IMR-90 (cell line): ENCODE measurements around the gene ZNF296. TPM values are rescaled to one million over a fixed set of nuclear protein-coding genes. Genes with fewer than 3 reads are reported as not detected.
A peak's percentile ranks its signal among the peaks of the same experiment; 100 is the strongest.

Experiments used
- ATAC-seq: fragments of 200-7000 bp; cut with Tn5 transposase; 2 replicates; pipeline ENCODE4 v1.9.1; 2020; ENCODE audit warnings: low read depth, mild to moderate bottlenecking, moderate library complexity
- BruUV-seq: library from RNA; stranded (reverse); fragments of 400-500 nt; replicated peaks from 2 replicates; lab custom pipeline; 2021; lab: Mats Ljungman, UMichigan
- CTCF ChIA-PET: fragments of 300-600 bp; formaldehyde crosslinking; extraction: SDS; loops from one replicate; lab custom pipeline; 2021; ENCODE audit warnings: antibody characterized with exemption; lab: Yijun Ruan, JAX
- POLR2A ChIA-PET: fragments of 300-600 bp; sonication (Branson Sonifier 250); formaldehyde crosslinking; loops from one replicate; lab custom pipeline; 2022; ENCODE audit warnings: antibody characterized with exemption; ENCODE audit not compliant: unreplicated experiment; lab: Charles Lee
- DNase-seq: peaks from one replicate; pipeline ENCODE4 v3.0.0; 2013
- H2AFZ ChIP-seq: replicated peaks from 2 replicates; pipeline ENCODE3; 2013; ENCODE audit warnings: low read length, mild to moderate bottlenecking; ENCODE audit not compliant: poor library complexity
- H2AK5ac ChIP-seq: 2 replicates; pipeline ENCODE4 v1.6.1; 2013; ENCODE audit warnings: low read depth, low read length, inconsistent platforms
- H2AK9ac ChIP-seq: replicated peaks from 2 replicates; pipeline ENCODE3; 2013; ENCODE audit warnings: mild to moderate bottlenecking, low read depth, low read length, moderate library complexity; ENCODE audit not compliant: poor library complexity
- H2BK120ac ChIP-seq: 2 replicates; pipeline ENCODE4 v1.6.1; 2013; ENCODE audit warnings: low read depth, low read length, inconsistent platforms
- H2BK15ac ChIP-seq: 3 replicates; pipeline ENCODE4 v1.6.1; 2013; ENCODE audit warnings: low read depth, low read length, inconsistent platforms
- H2BK20ac ChIP-seq: 2 replicates; pipeline ENCODE4 v1.6.1; 2013; ENCODE audit warnings: low read depth, mild to moderate bottlenecking, inconsistent platforms, low read length, moderate library complexity
- H2BK5ac ChIP-seq: 2 replicates; pipeline ENCODE4 v1.6.1; 2013; ENCODE audit warnings: mild to moderate bottlenecking, low read depth, low read length, inconsistent platforms; ENCODE audit not compliant: poor library complexity, severe bottlenecking
- H3K14ac ChIP-seq: replicated peaks from 2 replicates; pipeline ENCODE4 v1.6.1; 2013; ENCODE audit warnings: low read depth, low read length, inconsistent platforms
- H3K18ac ChIP-seq: 2 replicates; pipeline ENCODE4 v1.6.1; 2013; ENCODE audit warnings: low read depth, low read length, control low read depth
- H3K23ac ChIP-seq: 2 replicates; pipeline ENCODE4 v1.6.1; 2013; ENCODE audit warnings: low read depth, low read length, inconsistent platforms
- H3K27ac ChIP-seq: 2 replicates; pipeline ENCODE4 v1.5.1; 2013; ENCODE audit warnings: mild to moderate bottlenecking, control low read depth, low read length; ENCODE audit not compliant: insufficient read depth
- H3K27me3 ChIP-seq: 2 replicates; pipeline ENCODE4 v1.6.1; 2013; ENCODE audit warnings: low read length; ENCODE audit not compliant: control insufficient read depth, insufficient read depth
- H3K36me3 ChIP-seq: 2 replicates; pipeline ENCODE4 v1.6.1; 2013; ENCODE audit warnings: low read length, mixed read lengths; ENCODE audit not compliant: control insufficient read depth, insufficient read depth
- H3K4ac ChIP-seq: 2 replicates; pipeline ENCODE4 v1.6.1; 2013; ENCODE audit warnings: low read depth, low read length, inconsistent platforms
- H3K4me1 ChIP-seq: 2 replicates; pipeline ENCODE4 v1.6.1; 2013; ENCODE audit warnings: low read length, mixed read lengths; ENCODE audit not compliant: control insufficient read depth, insufficient read depth
- H3K4me2 ChIP-seq: 2 replicates; pipeline ENCODE4 v1.6.1; 2013; ENCODE audit warnings: low read depth, mild to moderate bottlenecking, control low read depth, low read length, moderate library complexity
- H3K4me3 ChIP-seq: 2 replicates; pipeline ENCODE4 v1.5.1; 2013; ENCODE audit warnings: low read depth, mild to moderate bottlenecking, control low read depth, low read length, moderate library complexity; ENCODE audit not compliant: insufficient read depth
- H3K56ac ChIP-seq: 2 replicates; pipeline ENCODE4 v1.6.1; 2013; ENCODE audit warnings: low read length, inconsistent platforms; ENCODE audit not compliant: insufficient read depth; ENCODE audit errors: extremely low read depth
- H3K79me1 ChIP-seq, 2 experiments: 2 replicates each; pipeline ENCODE4 v1.6.1; 2013; ENCODE audit warnings: low read length in 2 of 2, inconsistent platforms in 1 of 2, low read depth in 1 of 2
- H3K9ac ChIP-seq: 2 replicates; pipeline ENCODE4 v1.6.1; 2013; ENCODE audit warnings: low read depth, low read length, control low read depth
- H3K9me1 ChIP-seq: 2 replicates; pipeline ENCODE4 v1.6.1; 2013; ENCODE audit warnings: low read length, inconsistent platforms; ENCODE audit not compliant: insufficient read depth
- H3K9me3 ChIP-seq: 2 replicates; pipeline ENCODE4 v1.6.1; 2013; ENCODE audit warnings: low read length; ENCODE audit not compliant: control insufficient read depth, insufficient read depth
- H4K20me1 ChIP-seq: 2 replicates; pipeline ENCODE4 v1.6.1; 2013; ENCODE audit warnings: low read length, inconsistent platforms; ENCODE audit not compliant: insufficient read depth
- H4K5ac ChIP-seq: 2 replicates; pipeline ENCODE4 v1.6.1; 2013; ENCODE audit warnings: mild to moderate bottlenecking, low read depth, low read length, control low read depth
- H4K8ac ChIP-seq, 2 experiments: 2 replicates each; pipeline ENCODE4 v1.6.1; 2013; ENCODE audit warnings: low read depth in 2 of 2, low read length in 2 of 2, control low read depth in 1 of 2, inconsistent platforms in 1 of 2
- H4K91ac ChIP-seq: 2 replicates; pipeline ENCODE4 v1.6.1; 2013; ENCODE audit warnings: low read depth, low read length, inconsistent platforms; ENCODE audit not compliant: insufficient read depth
- CEBPB ChIP-seq: IDR thresholded peaks from 2 replicates; pipeline ENCODE4 v1.6.1; 2012; ENCODE audit warnings: low read depth, low read length, improper control_type of control experiment
- CHD1 ChIP-seq: IDR thresholded peaks from 2 replicates; pipeline ENCODE4 v1.6.1; 2012; ENCODE audit warnings: low read depth, low read length, improper control_type of control experiment
- CTCF ChIP-seq: conservative IDR thresholded peaks from 2 replicates; pipeline ENCODE4 v1.5.1; 2012; ENCODE audit warnings: mild to moderate bottlenecking, low read depth, low read length, improper control_type of control experiment
- MAFK ChIP-seq: IDR thresholded peaks from 2 replicates; pipeline ENCODE4 v1.6.1; 2012; ENCODE audit warnings: low read depth, low read length, improper control_type of control experiment
- MAZ ChIP-seq: IDR thresholded peaks from 2 replicates; pipeline ENCODE4 v1.6.1; 2012; ENCODE audit warnings: low read depth, mild to moderate bottlenecking, low read length, improper control_type of control experiment, moderate library complexity, borderline replicate concordance
- POLR2A ChIP-seq: IDR thresholded peaks from 2 replicates; pipeline ENCODE4 v1.6.1; 2012; ENCODE audit warnings: mild to moderate bottlenecking, low read depth, low read length
- RAD21 ChIP-seq: IDR thresholded peaks from 2 replicates; pipeline ENCODE4 v1.6.1; 2012; ENCODE audit warnings: low read length, improper control_type of control experiment
- RCOR1 ChIP-seq: IDR thresholded peaks from 2 replicates; pipeline ENCODE4 v1.6.1; 2012; ENCODE audit warnings: mild to moderate bottlenecking, low read length, improper control_type of control experiment; ENCODE audit not compliant: insufficient replicate concordance
- RFX5 ChIP-seq: IDR thresholded peaks from 2 replicates; pipeline ENCODE4 v1.8.0; 2012; ENCODE audit warnings: low read depth, mild to moderate bottlenecking, low read length, moderate library complexity
- USF2 ChIP-seq: fragments of 150-350 bp; IDR thresholded peaks from 2 replicates; pipeline ENCODE4 v1.6.1; 2017; ENCODE audit warnings: mild to moderate bottlenecking, antibody characterized with exemption, low read length, low read depth
- WGBS, 2 experiments: methylation state at CpG; one replicate each; pipeline versions ENCODE4 v1.1.5 to v1.1.7; 2013; ENCODE audit warnings: missing lambda C conversion rate in 2 of 2; ENCODE audit not compliant: insufficient read length in 1 of 2; ENCODE audit errors: extremely low coverage in 2 of 2; 5-methylcytosine and 5-hydroxymethylcytosine counted together
- dilution Hi-C: fragments of 300-500 bp; cut with HindIII; formaldehyde crosslinking; loops from one replicate; pipeline ENCODE4 v1.14.3; 2018; ENCODE audit warnings: low sequenced_read_pairs; ENCODE audit not compliant: unreplicated experiment
- in situ Hi-C: fragments of 300-500 bp; cut with MboI; formaldehyde crosslinking; loops from 3 replicates; pipeline ENCODE4 v1.14.3; 2019; ENCODE audit warnings: low sequenced_read_pairs, inconsistent platforms, mixed read lengths
- intact Hi-C: fragments of 100-400 bp; cut with micrococcal nuclease; formaldehyde crosslinking; loops from 2 replicates; pipeline ENCODE4 v1.10.0; 2022
- polyA plus RNA-seq, 3 experiments: library from polyadenylated mRNA; depleted of rRNA; stranded (reverse); fragments of >200 nt; gene quantifications; 2 replicates each; pipeline ENCODE4 v1.2.3, GENCODE V29; 2012; ENCODE audit warnings: low replicate concordance in 1 of 3
- total RNA-seq: library from RNA; depleted of rRNA; stranded (reverse); fragments of >200 nt; gene quantifications from 2 replicates; pipeline ENCODE4 v1.2.3, GENCODE V29; 2012

ZNF296 gene
- total and polyA plus RNA-seq, 2 of the 4 experiments (the other 2 are of a cell fraction): 0.10 TPM; not detected in 1

DNA sequence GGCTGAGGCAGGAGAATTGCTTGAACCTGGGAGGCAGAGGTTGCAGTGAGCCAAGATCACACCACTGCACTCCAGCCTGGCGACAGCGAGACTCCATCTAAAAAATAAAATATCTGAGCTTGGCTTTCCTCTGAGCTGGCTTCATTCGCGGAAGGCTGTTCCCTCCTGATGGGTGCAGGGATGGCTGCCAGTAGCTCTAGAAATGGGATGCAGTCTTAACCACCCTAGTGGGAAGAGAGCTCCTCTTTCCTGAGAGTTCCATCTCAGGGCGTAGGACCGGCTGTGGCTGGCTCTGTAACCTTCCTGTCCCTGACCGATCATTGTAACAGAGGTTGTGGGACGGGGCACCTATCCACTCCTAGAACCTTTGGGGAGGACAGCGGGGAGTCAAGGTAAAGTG, 49.1 kb upstream of the ZNF296 start:
- Histone ChIP-seq H3K9ac (no peak overlapping the region), H3K27me3 (no peaks in the 10 kb centered on the region), H3K4me1 (no peaks in the 10 kb centered on the region), H3K4ac (no peak overlapping the region), H2AK5ac (no peak overlapping the region), H4K91ac (no peak overlapping the region), H3K4me3 (no peak overlapping the region), H4K8ac (no peak overlapping the region), H2BK5ac (no peak overlapping the region), H3K36me3 (peaks cover 3% of the 10 kb centered on the region; the same call in 1 of the 2 replicates), H3K23ac (no peak overlapping the region), H2BK15ac (no peak overlapping the region), H3K14ac (no peak overlapping the region), H3K79me1 (peaks cover 39 to 84% of the 10 kb centered on the region in 2 experiments), H3K9me3 (no peaks in the 10 kb centered on the region), H3K27ac (no peak overlapping the region), H2AFZ (no peak overlapping the region), H3K18ac (no peak overlapping the region), H2AK9ac (peak overlapping the region; percentile 1), H2BK20ac (no peak overlapping the region), H2BK120ac (no peak overlapping the region), H3K9me1 (peaks cover under 1% of the 10 kb centered on the region; the same call in 1 of the 2 replicates), H3K56ac (no peak overlapping the region), H4K5ac (no peak overlapping the region), H3K4me2 (no peak overlapping the region), H4K20me1 (peaks cover 82% of the 10 kb centered on the region)
- BruUV-seq: no TSS peak
- ATAC-seq (no peak), DNase-seq (no peak)
- ChIA-PET POLR2A (no interaction called here), CTCF (no interaction called here)
- TF ChIP-seq USF2 (no peak), MAZ (no peak), CTCF (no peak), RCOR1 (no peak), RAD21 (no peak), POLR2A (no peak), CEBPB (no peak), CHD1 (no peak), RFX5 (no peak), MAFK (no peak)
- intact Hi-C loops (loop anchor here (5.0 kb wide), 1 partner anchor 33 kb away; the partner anchor contains the start of gene PPP1R37), dilution Hi-C loops (no loop called here), in situ Hi-C loops (no loop called here)
- WGBS, 2 experiments: 67% methylated on average over 2 of the region's 9 CpGs; no CpG with 5 or more reads in 1 of the 2 experiments
